Heart right ventricle (tissue), 16 donors: ENCODE measurements around the gene ABCA7. TPM values are rescaled to one million over a fixed set of nuclear protein-coding genes. Genes with fewer than 3 reads are reported as not detected.

Experiments used
- ATAC-seq, 8 donors: fragments of 200-7000 bp; cut with Tn5 transposase; one replicate each; pipeline ENCODE4 v1.9.1; 2020; ENCODE audit warnings: mild to moderate bottlenecking in 8 of 8, moderate library complexity in 8 of 8, moderate number of reproducible peaks in 1 of 8
- DNase-seq, 2 donors: peaks; one replicate each; pipeline ENCODE4 v3.0.0-alpha.2; 2020
- H3K27ac ChIP-seq, 10 donors: fragments of 200-600 bp; sonication (generic) in 2 of 10; one replicate each; pipeline versions ENCODE4 v1.5.0 to v1.8.0; 2020 to 2022; ENCODE audit warnings: mild to moderate bottlenecking in 3 of 10
- H3K27me3 ChIP-seq, 7 donors: fragments of 200-600 bp; one replicate each; pipeline ENCODE4 v1.8.0; 2021 to 2022; ENCODE audit warnings: mild to moderate bottlenecking in 2 of 7
- H3K36me3 ChIP-seq, 9 donors: fragments of 200-600 bp; sonication (generic) in 1 of 9; one replicate each; pipeline versions ENCODE4 v1.5.0 to v1.8.0; 2020 to 2022; ENCODE audit warnings: mild to moderate bottlenecking in 2 of 9
- H3K4me1 ChIP-seq, 9 donors: fragments of 200-600 bp; sonication (generic) in 1 of 9; one replicate each; pipeline versions ENCODE4 v1.5.0 to v1.8.0; 2020 to 2022; ENCODE audit warnings: mild to moderate bottlenecking in 4 of 9
- H3K4me3 ChIP-seq, 10 donors: fragments of 200-600 bp; sonication (generic) in 2 of 10; one replicate each; pipeline versions ENCODE4 v1.5.0 to v1.8.0; 2020 to 2022; ENCODE audit warnings: mild to moderate bottlenecking in 7 of 10, moderate library complexity in 2 of 10
- H3K9me3 ChIP-seq, 11 donors: fragments of 200-600 bp in 10 of 11; sonication (generic) in 2 of 11; one replicate each; pipeline versions ENCODE4 v1.5.0 to v1.8.0; 2013 to 2022; ENCODE audit warnings: mild to moderate bottlenecking in 2 of 11, control low read depth in 1 of 11, moderate library complexity in 1 of 11
- WGBS, 2 donors: extraction: QIAGEN DNeasy Blood & Tissue Kit; methylation state at CpG; one replicate each; pipeline ENCODE4 v1.1.7; 2013; ENCODE audit warnings: inconsistent platforms in 1 of 2; 5-methylcytosine and 5-hydroxymethylcytosine counted together
- intact Hi-C, 10 donors: fragments of 100-400 bp; cut with DNase I; formaldehyde crosslinking; loops; one replicate each; pipeline versions ENCODE4 v1.11.1 to v1.14.2; 2022
- polyA plus RNA-seq, 2 donors: library from polyadenylated mRNA; stranded (reverse); fragments of 200-250 nt; gene quantifications; one replicate each; pipeline ENCODE4 v1.2.3, GENCODE V29; 2013
- total RNA-seq, 10 donors: library from RNA; stranded (reverse); fragmentation: NEBNext Ultra II Directional in 3 of 10; extraction: Animal tissue kit (Norgen Biotek cat#: 25700) in 3 of 10; gene quantifications; one replicate each; pipeline versions ENCODE4 v1.2.1 to v1.2.4, GENCODE V29; 2021 to 2023
- TF ChIP-seq, protein P1 (sequence below), 9 donors: fragments of 200-600 bp; sonication (generic) in 2 of 9; IDR thresholded peaks; one replicate each; pipeline versions ENCODE4 v1.5.0 to v1.8.0; 2021 to 2022; ENCODE audit warnings: antibody characterized with exemption in 9 of 9, mild to moderate bottlenecking in 5 of 9, moderate library complexity in 1 of 9
- donor health status: Arrhythmogenic right ventricular cardiomyopathy.
- donor health status: ischemic (EF 13 %, LVEDD 7.1; RV severe dilation, severe dysfunction).
- donor health status: healthy with polysubstance abuse.
- donor health status: DM: no; HTN: yes; CAD: no.
- donor health status: DM: no; HTN: no; CAD: no.
- donor health status: ischemic (EF 25% LVEDD 6.9; RV normal size, moderate dysfunction).
- donor health status: ischemic (EF 25% LVEDD 5.7; RV mildly dilated, moderate dysfunction).
- donor health status: healthy.
- donor health status: DM: yes; HTN: yes; CAD: no.
- donor health status: Ischemic cardiomyopathy.
- donor health status: ischemic (EF 35%, LVEDD 5.7; RV mildly dilated, moderate dysfunction).
- donor health status: nonischemic (EF 11% LVEDD 7.7; RV severe dilation, severe dysfunction).
- donor health status: DM: yes; HTN: yes; CAD: no.
- donor health status: PGD.
- donor health status: ischemic (EF 29% LVEDD 5.4; RV normal size, mild dysfunction).
- donor health status: nonischemic (EF 23%, LVEDD 6.1; RV moderate dilation, normal function).

The ABCA7 gene
- total and polyA plus RNA-seq, 12 donors, result 2.7 to 23.4 (median 5.6) TPM

DNA sequence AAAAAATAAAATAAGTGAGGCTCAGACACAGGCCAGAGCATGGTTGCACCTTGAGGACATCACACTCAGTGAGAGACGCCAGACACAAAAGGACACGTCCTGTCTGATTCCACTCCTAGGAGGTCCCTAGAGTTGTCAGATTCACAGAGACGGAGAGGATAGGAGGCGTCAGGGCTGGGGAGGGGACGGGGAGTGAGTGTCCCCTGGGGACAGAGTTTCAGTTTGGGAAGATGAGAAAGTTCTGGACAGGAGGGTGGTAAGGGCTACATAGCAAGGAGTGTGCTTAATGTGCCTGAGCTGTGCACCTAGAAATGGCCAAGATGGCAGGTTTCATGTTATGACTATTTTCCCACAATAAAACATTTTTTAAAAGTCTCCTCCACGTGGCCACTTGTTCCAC, 41.8 kb upstream of the ABCA7 start:
- Histone ChIP-seq H3K27ac (no peak overlapping the region), H3K9me3 (no peaks in the 10 kb centered on the region), H3K36me3 (peaks cover 0 to 17% (median 7%) of the 10 kb centered on the region in 9 donors), H3K4me3 (no peak overlapping the region), H3K4me1 (peaks cover 5 to 27% (median 20%) of the 10 kb centered on the region in 9 donors), H3K27me3 (peaks cover 26 to 76% (median 69%) of the 10 kb centered on the region in 7 donors)
- ATAC-seq (no peak), DNase-seq (no peak)
- intact Hi-C loops, result no loop called here
- TF ChIP-seq, protein P1, sequence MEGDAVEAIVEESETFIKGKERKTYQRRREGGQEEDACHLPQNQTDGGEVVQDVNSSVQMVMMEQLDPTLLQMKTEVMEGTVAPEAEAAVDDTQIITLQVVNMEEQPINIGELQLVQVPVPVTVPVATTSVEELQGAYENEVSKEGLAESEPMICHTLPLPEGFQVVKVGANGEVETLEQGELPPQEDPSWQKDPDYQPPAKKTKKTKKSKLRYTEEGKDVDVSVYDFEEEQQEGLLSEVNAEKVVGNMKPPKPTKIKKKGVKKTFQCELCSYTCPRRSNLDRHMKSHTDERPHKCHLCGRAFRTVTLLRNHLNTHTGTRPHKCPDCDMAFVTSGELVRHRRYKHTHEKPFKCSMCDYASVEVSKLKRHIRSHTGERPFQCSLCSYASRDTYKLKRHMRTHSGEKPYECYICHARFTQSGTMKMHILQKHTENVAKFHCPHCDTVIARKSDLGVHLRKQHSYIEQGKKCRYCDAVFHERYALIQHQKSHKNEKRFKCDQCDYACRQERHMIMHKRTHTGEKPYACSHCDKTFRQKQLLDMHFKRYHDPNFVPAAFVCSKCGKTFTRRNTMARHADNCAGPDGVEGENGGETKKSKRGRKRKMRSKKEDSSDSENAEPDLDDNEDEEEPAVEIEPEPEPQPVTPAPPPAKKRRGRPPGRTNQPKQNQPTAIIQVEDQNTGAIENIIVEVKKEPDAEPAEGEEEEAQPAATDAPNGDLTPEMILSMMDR (IDR thresholded peaks at IDR 0.05), result no peak
- WGBS, 2 donors, result 17 to 21% methylated on average over 6 of the region's 6 CpGs

- DNase-seq (no peak), ATAC-seq (no peak)
- peaks cover 26 to 84% (median 69%) of the 10 kb centered on the region in 7 donors for H3K27me3 ChIP-seq
- no peak overlapping the region for H3K27ac ChIP-seq
- intact Hi-C loops, result no loop called here
- peaks cover 0 to 4% (median 3%) of the 10 kb centered on the region in 9 donors for H3K36me3 ChIP-seq
- H3K4me1 ChIP-seq, result peaks cover 5 to 27% (median 20%) of the 10 kb centered on the region in 9 donors
- TF ChIP-seq, protein P1 (IDR thresholded peaks at IDR 0.05), result no peak
- no peak overlapping the region for H3K4me3 ChIP-seq
- H3K9me3 ChIP-seq, result no peaks in the 10 kb centered on the region
- WGBS, 2 donors, result 66 to 76% methylated on average over 3 of the region's 3 CpGs
These were observed 40.6 kb upstream of the ABCA7 start for GRCh38 chr19:999379-999719.

DNA sequence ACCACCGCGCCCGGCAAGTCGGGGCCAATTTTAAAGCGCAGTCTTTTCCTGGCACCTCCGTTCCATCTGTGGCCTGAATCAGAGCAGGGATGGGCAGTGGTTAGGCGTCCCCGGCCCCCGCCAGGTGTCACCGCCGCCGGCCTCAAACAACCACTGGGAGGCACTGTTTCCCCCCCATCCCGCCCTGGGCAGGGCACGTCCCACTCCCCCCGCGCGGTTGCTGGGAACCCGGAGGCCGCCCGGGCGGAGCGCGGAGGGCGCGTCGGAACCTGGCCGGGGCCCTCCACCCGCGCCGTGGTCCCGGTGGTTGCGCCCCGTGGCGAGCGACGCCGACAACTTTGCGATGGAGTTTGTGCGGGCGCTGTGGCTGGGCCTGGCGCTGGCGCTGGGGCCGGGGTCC, 39.8 kb upstream of the ABCA7 start, which contains the start of gene GRIN3B:
TSS of gene GRIN3B (plus strand) at position 325 of the 400 bp plus-strand sequence. CDS start at position 344, 19 bp downstream.
- Histone ChIP-seq H3K27me3 (peaks cover 26 to 84% (median 68%) of the 10 kb centered on the region in 7 donors), H3K36me3 (no peaks in the 10 kb centered on the region), H3K4me3 (peak within 1 kb of the TSS in 7 of 10 donors; percentile 1 to 34 (median 25)), H3K4me1 (peaks cover 5 to 27% (median 20%) of the 10 kb centered on the region in 9 donors), H3K9me3 (no peaks in the 10 kb centered on the region), H3K27ac (no peak within 1 kb of the TSS)
- TF ChIP-seq, protein P1 (IDR thresholded peaks at IDR 0.05), result peak in 7 of 9 donors; percentile 46 to 61 (median 56)
- ATAC-seq, result peak in 4 of 8 donors; percentile 15 to 40 (median 28)
- DNase-seq, result peak; percentile 50 to 51
- 1 to 2% methylated on average over 29 to 43 of the region's 43 CpGs for WGBS, 2 donors
- intact Hi-C loops, result no loop called here

- DNase-seq (no peak), ATAC-seq (peak in 1 of 8 donors; percentile 3)
- TF ChIP-seq, protein P1 (IDR thresholded peaks at IDR 0.05), result no peak
- Histone ChIP-seq H3K9me3 (no peaks in the 10 kb centered on the region), H3K36me3 (no peaks in the 10 kb centered on the region), H3K4me1 (peaks cover 5 to 27% (median 19%) of the 10 kb centered on the region in 9 donors), H3K27ac (no peak overlapping the region), H3K4me3 (peak overlapping the region in 6 of 10 donors; percentile 1 to 34 (median 14)), H3K27me3 (peaks cover 26 to 77% (median 62%) of the 10 kb centered on the region in 7 donors)
- intact Hi-C loops, result loop anchor here in 1 of 10 donors (1.0 kb wide), 1 partner anchor 80 kb away; no protein-coding TSS in a partner anchor
- 4 to 7% methylated on average over 56 to 73 of the region's 73 CpGs for WGBS, 2 donors
These were observed 39.0 kb upstream of the ABCA7 start for GRCh38 chr19:1000591-1001537.
